ENCODE results near the gene KCNQ2.

Gene KCNQ2

GRCh38 chr20:63413323-63413722 lies 59.1 kb downstream of the KCNQ2 start:
- Histone ChIP-seq H3K36me3 (ENCODE audit: insufficient read depth, low read length) (no peaks in the 10 kb centered on the region), H2AFZ (ENCODE audit: low read length, unreplicated experiment) (no peak overlapping the region), H3K27me3 (ENCODE audit: insufficient read depth, low read length) (peaks cover 16% of the 10 kb centered on the region), H3K27ac (ENCODE audit: low read depth, low read length) (no peak overlapping the region), H3K4me1 (ENCODE audit: control insufficient read depth, insufficient read depth, low read length, unreplicated experiment) (no peaks in the 10 kb centered on the region), H3K79me2 (ENCODE audit: control insufficient read depth, insufficient read depth, low read length, unreplicated experiment) (no peaks in the 10 kb centered on the region), H3K4me3 (ENCODE audit: low read depth, low read length) (no peak overlapping the region)

- Histone ChIP-seq H3K79me2 (ENCODE audit: control insufficient read depth, insufficient read depth, low read length, unreplicated experiment) (no peaks in the 10 kb centered on the region), H3K4me3 (ENCODE audit: low read depth, low read length) (no peak overlapping the region), H3K36me3 (ENCODE audit: insufficient read depth, low read length) (no peaks in the 10 kb centered on the region), H3K27me3 (ENCODE audit: insufficient read depth, low read length) (peaks cover 15% of the 10 kb centered on the region), H2AFZ (ENCODE audit: low read length, unreplicated experiment) (no peak overlapping the region), H3K4me1 (ENCODE audit: control insufficient read depth, insufficient read depth, low read length, unreplicated experiment) (no peaks in the 10 kb centered on the region), H3K27ac (ENCODE audit: low read depth, low read length) (no peak overlapping the region)
Observed at GRCh38 chr20:63412889-63413288, 59.6 kb downstream of the KCNQ2 start.

- Histone ChIP-seq H3K36me3 (ENCODE audit: insufficient read depth, low read length) (no peaks in the 10 kb centered on the region), H3K4me3 (ENCODE audit: low read depth, low read length) (no peak overlapping the region), H3K79me2 (ENCODE audit: control insufficient read depth, insufficient read depth, low read length, unreplicated experiment) (no peaks in the 10 kb centered on the region), H3K4me1 (ENCODE audit: control insufficient read depth, insufficient read depth, low read length, unreplicated experiment) (no peaks in the 10 kb centered on the region), H3K27ac (ENCODE audit: low read depth, low read length) (no peak overlapping the region), H2AFZ (ENCODE audit: low read length, unreplicated experiment) (no peak overlapping the region), H3K27me3 (ENCODE audit: insufficient read depth, low read length) (peaks cover 8% of the 10 kb centered on the region)
Observed at GRCh38 chr20:63411898-63412631, 60.4 kb downstream of the KCNQ2 start.

DNA sequence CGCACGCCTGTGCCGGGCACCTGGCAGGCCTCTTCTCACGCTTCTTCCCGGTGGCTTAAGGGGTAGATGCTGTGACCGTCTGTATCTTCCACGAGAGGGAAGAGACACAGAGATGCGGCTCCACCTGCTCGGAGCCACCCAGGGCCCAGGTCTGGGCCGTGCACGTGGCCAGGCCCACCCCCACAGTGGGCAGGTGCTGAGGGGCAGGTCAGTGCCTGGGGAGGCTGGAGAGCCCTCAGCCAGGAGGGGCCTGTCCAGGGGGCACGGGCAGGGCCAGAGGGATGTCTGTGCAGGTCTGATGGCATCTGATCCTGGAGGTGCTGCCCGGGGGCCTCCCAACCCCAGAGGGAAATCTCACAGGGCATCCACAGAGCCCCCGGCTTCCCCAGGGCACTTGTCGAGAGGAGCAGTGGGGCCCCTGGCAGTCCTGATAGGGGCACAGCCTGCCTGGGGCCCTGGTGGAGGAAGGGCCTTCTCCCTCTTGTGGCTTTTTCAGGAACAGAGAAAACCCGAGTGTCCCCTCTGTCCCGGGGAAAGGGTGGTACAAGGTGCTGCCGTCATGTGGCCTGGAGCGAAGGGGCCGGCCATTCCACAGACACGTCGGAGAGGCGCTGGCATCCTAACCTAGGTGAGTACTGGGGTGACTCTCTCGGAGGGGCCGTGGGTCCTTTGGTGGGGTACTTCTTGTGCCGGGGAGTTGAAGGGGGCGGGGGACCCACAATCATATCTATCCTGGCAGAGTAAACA lies 61.1 kb downstream of the KCNQ2 start:
- H3K4me3 ChIP-seq (ENCODE audit: low read depth, low read length) = no peak overlapping the region
- H3K79me2 ChIP-seq (ENCODE audit: control insufficient read depth, insufficient read depth, low read length, unreplicated experiment) = no peaks in the 10 kb centered on the region
- H2AFZ ChIP-seq (ENCODE audit: low read length, unreplicated experiment) = no peak overlapping the region
- peaks cover 8% of the 10 kb centered on the region for H3K27me3 ChIP-seq (ENCODE audit: insufficient read depth, low read length)
- no peaks in the 10 kb centered on the region for H3K36me3 ChIP-seq (ENCODE audit: insufficient read depth, low read length)
- no peaks in the 10 kb centered on the region for H3K4me1 ChIP-seq (ENCODE audit: control insufficient read depth, insufficient read depth, low read length, unreplicated experiment)
- no peak overlapping the region for H3K27ac ChIP-seq (ENCODE audit: low read depth, low read length)

DNA sequence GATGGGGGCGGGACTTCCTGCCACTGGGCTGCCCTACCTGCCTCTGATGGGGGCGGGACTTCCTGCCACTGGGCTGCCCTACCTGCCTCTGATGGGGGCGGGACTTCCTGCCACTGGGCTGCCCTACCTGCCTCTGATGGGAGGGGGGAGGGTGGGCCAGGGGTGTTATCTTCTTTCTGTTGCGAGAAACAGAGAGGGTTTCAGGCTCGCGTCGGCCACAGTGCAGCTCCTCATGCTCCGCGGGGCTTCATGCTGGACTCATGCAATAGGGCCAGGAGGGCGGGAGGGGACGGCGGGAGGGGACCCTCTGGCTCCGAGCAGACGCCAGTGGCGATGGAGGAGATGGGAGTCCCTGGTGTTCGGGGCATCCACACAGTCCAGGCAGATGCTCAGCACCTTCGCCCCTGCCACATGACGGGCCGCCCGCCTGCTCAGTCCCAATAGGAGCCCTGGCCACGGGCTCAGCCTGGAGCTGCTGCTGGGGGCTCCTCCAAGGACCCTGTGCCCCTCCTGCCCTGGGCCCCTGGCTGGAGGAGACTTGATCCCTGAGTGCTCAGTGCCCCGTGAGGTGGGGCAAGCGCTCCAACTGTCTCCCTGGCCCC lies 62.5 kb downstream of the KCNQ2 start:
- H3K27ac ChIP-seq (ENCODE audit: low read depth, low read length) = no peak overlapping the region
- no peaks in the 10 kb centered on the region for H3K4me1 ChIP-seq (ENCODE audit: control insufficient read depth, insufficient read depth, low read length, unreplicated experiment)
- no peak overlapping the region for H2AFZ ChIP-seq (ENCODE audit: low read length, unreplicated experiment)
- no peak overlapping the region for H3K4me3 ChIP-seq (ENCODE audit: low read depth, low read length)
- no peaks in the 10 kb centered on the region for H3K36me3 ChIP-seq (ENCODE audit: insufficient read depth, low read length)
- peaks cover 4% of the 10 kb centered on the region; the same call in 1 of the 2 replicates for H3K27me3 ChIP-seq (ENCODE audit: insufficient read depth, low read length)
- no peaks in the 10 kb centered on the region for H3K79me2 ChIP-seq (ENCODE audit: control insufficient read depth, insufficient read depth, low read length, unreplicated experiment)

GRCh38 chr20:63409066-63409833 lies 63.2 kb downstream of the KCNQ2 start:
- Histone ChIP-seq H3K27me3 (ENCODE audit: insufficient read depth, low read length) (peaks cover 4% of the 10 kb centered on the region; the same call in 1 of the 2 replicates), H3K27ac (ENCODE audit: low read depth, low read length) (no peak overlapping the region), H3K4me1 (ENCODE audit: control insufficient read depth, insufficient read depth, low read length, unreplicated experiment) (no peaks in the 10 kb centered on the region), H3K4me3 (ENCODE audit: low read depth, low read length) (no peak overlapping the region), H2AFZ (ENCODE audit: low read length, unreplicated experiment) (no peak overlapping the region), H3K36me3 (ENCODE audit: insufficient read depth, low read length) (no peaks in the 10 kb centered on the region), H3K79me2 (ENCODE audit: control insufficient read depth, insufficient read depth, low read length, unreplicated experiment) (no peaks in the 10 kb centered on the region)

DNA sequence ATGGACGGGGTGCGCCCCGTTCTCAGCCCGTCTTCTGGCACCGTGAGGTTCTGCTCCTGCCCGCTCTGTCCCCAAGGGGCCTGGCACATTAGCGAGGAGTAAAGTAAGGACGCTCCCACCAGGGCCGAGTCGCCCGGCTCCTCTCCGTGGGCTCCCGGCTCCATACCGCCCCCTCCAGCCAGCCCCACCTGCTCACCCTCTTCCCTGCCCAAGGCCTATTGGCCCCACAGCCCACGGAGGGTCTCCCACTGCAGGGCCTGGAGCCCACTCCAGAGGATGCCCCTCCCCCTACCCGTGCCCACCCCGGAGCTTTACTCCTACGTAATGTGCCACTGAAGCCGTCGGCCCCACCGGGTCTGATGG lies 63.8 kb downstream of the KCNQ2 start:
- H3K79me2 ChIP-seq (ENCODE audit: control insufficient read depth, insufficient read depth, low read length, unreplicated experiment) = no peaks in the 10 kb centered on the region
- no peak overlapping the region for H2AFZ ChIP-seq (ENCODE audit: low read length, unreplicated experiment)
- no peaks in the 10 kb centered on the region for H3K4me1 ChIP-seq (ENCODE audit: control insufficient read depth, insufficient read depth, low read length, unreplicated experiment)
- no peak overlapping the region for H3K4me3 ChIP-seq (ENCODE audit: low read depth, low read length)
- peaks cover 4% of the 10 kb centered on the region; the same call in 1 of the 2 replicates for H3K27me3 ChIP-seq (ENCODE audit: insufficient read depth, low read length)
- H3K36me3 ChIP-seq (ENCODE audit: insufficient read depth, low read length) = no peaks in the 10 kb centered on the region
- H3K27ac ChIP-seq (ENCODE audit: low read depth, low read length) = no peak overlapping the region

GRCh38 chr20:63407928-63408683 lies 64.3 kb downstream of the KCNQ2 start:
- no peaks in the 10 kb centered on the region for H3K4me1 ChIP-seq (ENCODE audit: control insufficient read depth, insufficient read depth, low read length, unreplicated experiment)
- H3K4me3 ChIP-seq (ENCODE audit: low read depth, low read length) = no peak overlapping the region
- no peaks in the 10 kb centered on the region for H3K36me3 ChIP-seq (ENCODE audit: insufficient read depth, low read length)
- H3K27ac ChIP-seq (ENCODE audit: low read depth, low read length) = no peak overlapping the region
- no peak overlapping the region for H2AFZ ChIP-seq (ENCODE audit: low read length, unreplicated experiment)
- no peaks in the 10 kb centered on the region for H3K79me2 ChIP-seq (ENCODE audit: control insufficient read depth, insufficient read depth, low read length, unreplicated experiment)
- H3K27me3 ChIP-seq (ENCODE audit: insufficient read depth, low read length) = peaks cover 4% of the 10 kb centered on the region; the same call in 1 of the 2 replicates

GRCh38 chr20:63406617-63407245 lies 65.7 kb downstream of the KCNQ2 start:
- H3K27ac ChIP-seq (ENCODE audit: low read depth, low read length) = no peak overlapping the region
- peaks cover 2% of the 10 kb centered on the region; the same call in 1 of the 2 replicates for H3K27me3 ChIP-seq (ENCODE audit: insufficient read depth, low read length)
- no peak overlapping the region for H2AFZ ChIP-seq (ENCODE audit: low read length, unreplicated experiment)
- no peaks in the 10 kb centered on the region for H3K4me1 ChIP-seq (ENCODE audit: control insufficient read depth, insufficient read depth, low read length, unreplicated experiment)
- no peak overlapping the region for H3K4me3 ChIP-seq (ENCODE audit: low read depth, low read length)
- H3K36me3 ChIP-seq (ENCODE audit: insufficient read depth, low read length) = no peaks in the 10 kb centered on the region
- no peaks in the 10 kb centered on the region for H3K79me2 ChIP-seq (ENCODE audit: control insufficient read depth, insufficient read depth, low read length, unreplicated experiment)
